Lower leg skin (tissue), 3 donors: Measurements from ENCODE around the gene WWTR1.

Experiments used
- CTCF ChIP-seq, 3 donors: fragments of 450-650 bp; IDR thresholded peaks; one replicate each; pipeline ENCODE4 v1.5.1; 2016; ENCODE audit warnings: antibody characterized with exemption in 3 of 3, mild to moderate bottlenecking in 3 of 3, moderate library complexity in 2 of 3
- POLR2A ChIP-seq, 2 donors: fragments of 450-650 bp; IDR thresholded peaks; one replicate each; pipeline ENCODE4 v1.6.1; 2016 to 2017; ENCODE audit warnings: antibody characterized with exemption in 2 of 2, mild to moderate bottlenecking in 1 of 2, moderate library complexity in 1 of 2

- no peak for TF ChIP-seq CTCF (IDR thresholded peaks at IDR 0.05)
- TF ChIP-seq POLR2A (IDR thresholded peaks at IDR 0.05) = no peak
Measured at GRCh38 chr3:149604125-149604875, 53.5 kb downstream of the WWTR1 start.
